ENCODE results near the gene NEURL2.

The NEURL2 gene

GRCh38 chr20:45867136-45867818, 23.7 kb downstream of the NEURL2 start:
- DNase-seq, result no peak

- no peak for DNase-seq
Observed at GRCh38 chr20:45866454-45866853, 24.6 kb downstream of the NEURL2 start.

GRCh38 chr20:45863543-45864470, 27.2 kb downstream of the NEURL2 start:
- DNase-seq, result no peak

- no peak for DNase-seq
Observed at GRCh38 chr20:45861221-45862075, 29.6 kb downstream of the NEURL2 start.

GRCh38 chr20:45860560-45861220, 30.3 kb downstream of the NEURL2 start:
- DNase-seq, result no peak

- no peak for DNase-seq
Observed at GRCh38 chr20:45859916-45860315, 31.1 kb downstream of the NEURL2 start.

GRCh38 chr20:45857882-45858216, 33.2 kb downstream of the NEURL2 start:
- DNase-seq, result no peak

GRCh38 chr20:45857114-45857881, 33.7 kb downstream of the NEURL2 start, which contains the start of the genes ACOT8 and ZSWIM3:
Gene ACOT8, minus strand, starts transcription at chr20:45857392. Its CDS starts 77 bp downstream, at chr20:45857315.
Gene ZSWIM3, plus strand, starts transcription at chr20:45857614. Its CDS starts 212 bp downstream, at chr20:45857826.
- DNase-seq, result peak; percentile 99

- no peak for DNase-seq
Observed at GRCh38 chr20:45853484-45853883, 37.5 kb downstream of the NEURL2 start.

GRCh38 chr20:45852326-45852725, 38.7 kb downstream of the NEURL2 start:
- no peak for DNase-seq

GRCh38 chr20:45851501-45851900, 39.5 kb downstream of the NEURL2 start:
- no peak for DNase-seq

GRCh38 chr20:45850926-45851325, 40.1 kb downstream of the NEURL2 start:
- DNase-seq, result no peak

GRCh38 chr20:45850238-45850637, 40.8 kb downstream of the NEURL2 start:
- DNase-seq, result no peak

GRCh38 chr20:45848969-45849582, 41.9 kb downstream of the NEURL2 start:
- DNase-seq, result no peak

GRCh38 chr20:45848421-45848820, 42.6 kb downstream of the NEURL2 start:
- no peak for DNase-seq

GRCh38 chr20:45845452-45845851, 45.6 kb downstream of the NEURL2 start:
- DNase-seq, result no peak

GRCh38 chr20:45843506-45843905, 47.5 kb downstream of the NEURL2 start:
- no peak for DNase-seq

- no peak for DNase-seq
Observed at GRCh38 chr20:45842169-45842812, 48.7 kb downstream of the NEURL2 start.

GRCh38 chr20:45841407-45842129, 49.4 kb downstream of the NEURL2 start:
- DNase-seq, result no peak

GRCh38 chr20:45840700-45841198, 50.3 kb downstream of the NEURL2 start:
- no peak for DNase-seq

Measured in Kasumi-1 (cell line).